Head of caudate nucleus (tissue), 42 donors: ENCODE measurements around the gene FAM229A.
A peak's percentile ranks its signal among the peaks of the same experiment; 100 is the strongest.

ENCODE experiments used
- DNase-seq, 42 donors: peaks; one replicate each; pipeline versions ENCODE4 v3.0.0 to v3.0.0-alpha.2; 2020 to 2021; ENCODE audit warnings: mixed read lengths in 7 of 42
- intact Hi-C: fragments of 100-400 bp; cut with DNase I; formaldehyde crosslinking; loops from one replicate; pipeline ENCODE4 v1.15.0; 2022

FAM229A gene

GRCh38 chr1:32352831-32353383 lies 9.4 kb downstream of the FAM229A start:
- intact Hi-C loops = no loop called here
- no peak for DNase-seq

GRCh38 chr1:32352239-32352745 lies 10.0 kb downstream of the FAM229A start:
- no peak for DNase-seq
- intact Hi-C loops = no loop called here

GRCh38 chr1:32351399-32352238 lies 10.7 kb downstream of the FAM229A start:
- peak; percentile 80 to 97 (median 93) for DNase-seq
- intact Hi-C loops = loop anchor here (2.0 kb wide), 1 partner anchor 43 kb away; the partner anchor contains the start of gene BSDC1

DNA sequence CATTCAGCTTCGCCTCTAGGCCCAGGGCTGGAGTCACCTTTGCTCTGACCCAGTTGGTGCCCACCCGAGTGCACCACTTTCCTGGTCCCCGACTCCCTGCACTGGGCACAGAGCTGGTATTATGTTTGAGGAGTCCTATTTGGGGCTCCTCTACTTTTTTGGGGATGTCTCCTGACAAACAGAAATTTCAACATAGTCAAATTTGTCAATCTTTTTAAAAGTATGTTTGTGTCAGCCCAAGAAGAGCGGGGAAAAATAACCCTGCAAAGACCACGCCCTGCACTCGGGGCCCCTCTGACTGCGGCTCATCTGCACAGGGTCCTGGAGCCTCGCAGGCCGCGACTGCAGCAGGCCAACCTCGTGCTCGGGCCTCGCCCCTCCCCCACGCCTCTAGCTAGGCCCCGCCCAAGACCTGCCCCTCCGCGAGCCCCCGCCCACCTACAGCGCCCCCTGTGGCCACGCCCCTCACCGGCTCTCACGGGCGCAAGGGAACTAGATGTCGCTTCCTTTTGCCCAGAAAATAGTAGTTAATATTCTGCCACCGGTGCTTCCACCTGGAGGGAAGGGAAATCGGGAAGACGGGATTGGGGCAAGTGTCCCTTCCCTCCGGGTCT lies 11.4 kb downstream of the FAM229A start:
- intact Hi-C loops = loop anchor here (2.0 kb wide), 1 partner anchor 44 kb away; the partner anchor contains the start of gene BSDC1
- DNase-seq = peak in 39 of 42 donors; percentile 58 to 89 (median 75)

DNA sequence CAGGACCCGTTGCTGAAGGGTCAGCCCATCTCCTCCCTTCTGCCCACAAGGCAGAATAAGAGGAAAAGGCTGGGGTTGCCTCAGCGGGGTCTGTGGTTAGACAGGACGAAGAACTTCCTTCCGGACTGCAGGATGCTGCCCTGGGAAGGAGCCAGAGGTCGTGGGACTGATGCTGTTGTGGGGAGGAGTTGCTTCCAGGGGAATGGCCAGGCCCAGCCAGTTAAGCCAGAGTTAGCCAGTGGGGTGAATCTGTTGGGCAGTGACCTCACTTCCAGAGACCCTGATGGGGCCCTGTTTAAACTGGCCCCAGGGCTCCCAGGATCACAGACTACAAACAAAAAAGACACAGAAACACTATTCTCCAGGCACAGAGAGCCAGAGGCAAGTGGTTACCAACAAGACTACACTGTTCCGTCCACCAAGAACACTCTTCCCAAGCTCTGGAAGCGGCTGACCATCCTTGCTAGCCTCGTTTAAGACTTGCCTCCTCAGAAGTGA lies 13.0 kb downstream of the FAM229A start:
- DNase-seq = peak in 4 of 42 donors; percentile 23 to 56 (median 40)
- intact Hi-C loops = no loop called here

GRCh38 chr1:32346532-32347157 lies 15.6 kb downstream of the FAM229A start:
- intact Hi-C loops = no loop called here
- DNase-seq = no peak

- DNase-seq = no peak
- intact Hi-C loops = no loop called here
These were observed 16.9 kb downstream of the FAM229A start for GRCh38 chr1:32345289-32345827.

DNA sequence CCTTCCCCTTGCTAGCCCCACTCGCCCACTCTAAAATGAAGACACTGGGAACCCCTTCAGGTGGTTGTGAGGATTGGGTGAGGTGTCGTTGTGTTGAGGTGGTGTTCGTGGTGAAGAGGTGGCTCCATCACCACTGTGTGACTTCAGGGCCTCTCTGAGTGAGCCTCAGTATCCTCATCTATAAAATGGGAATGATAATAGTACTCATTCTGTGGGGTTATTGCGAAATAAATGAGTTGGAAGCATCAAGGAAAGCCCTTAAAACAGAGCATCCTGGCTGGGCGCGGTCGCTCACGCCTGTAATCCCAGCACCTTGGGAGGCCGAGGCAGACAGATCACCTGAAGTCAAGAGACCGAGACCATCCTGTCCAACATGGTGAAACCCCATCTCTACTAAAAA lies 19.6 kb downstream of the FAM229A start:
- intact Hi-C loops = no loop called here
- DNase-seq = no peak

DNA sequence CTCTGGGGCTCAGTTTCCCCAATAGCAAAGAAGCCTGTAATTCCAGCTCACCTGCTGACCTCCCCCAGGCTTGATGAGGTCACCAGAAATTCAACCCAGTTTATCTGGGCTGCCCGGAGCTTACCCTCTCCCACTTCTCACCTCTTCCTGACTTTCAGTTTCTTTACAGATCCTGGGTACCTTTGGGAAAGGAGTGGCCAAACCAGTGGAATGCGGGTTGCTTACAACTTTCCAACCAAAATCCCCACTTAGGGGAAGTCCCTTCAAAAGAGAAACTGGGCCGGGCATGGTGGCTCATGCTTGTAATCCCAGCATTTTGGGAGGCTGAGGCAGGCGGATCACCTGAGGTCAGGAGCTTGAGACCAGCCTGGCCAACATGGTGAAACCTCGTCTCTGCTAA lies 20.3 kb downstream of the FAM229A start:
- no peak for DNase-seq
- intact Hi-C loops = no loop called here

- intact Hi-C loops = no loop called here
These were observed 21.0 kb downstream of the FAM229A start for GRCh38 chr1:32341186-32341757.

GRCh38 chr1:32339363-32339978 lies 22.8 kb downstream of the FAM229A start:
- peak in 1 of 42 donors; percentile 21 for DNase-seq
- intact Hi-C loops = no loop called here

More at GRCh38 chr1:32341186-32341757, 21.0 kb downstream of the FAM229A start:
- peak in 16 of 42 donors; percentile 16 to 79 (median 40) for DNase-seq

- DNase-seq = peak in 3 of 42 donors; percentile 10 to 29 (median 25)
- intact Hi-C loops = no loop called here
These were observed 23.6 kb downstream of the FAM229A start for GRCh38 chr1:32338637-32339145.

DNA sequence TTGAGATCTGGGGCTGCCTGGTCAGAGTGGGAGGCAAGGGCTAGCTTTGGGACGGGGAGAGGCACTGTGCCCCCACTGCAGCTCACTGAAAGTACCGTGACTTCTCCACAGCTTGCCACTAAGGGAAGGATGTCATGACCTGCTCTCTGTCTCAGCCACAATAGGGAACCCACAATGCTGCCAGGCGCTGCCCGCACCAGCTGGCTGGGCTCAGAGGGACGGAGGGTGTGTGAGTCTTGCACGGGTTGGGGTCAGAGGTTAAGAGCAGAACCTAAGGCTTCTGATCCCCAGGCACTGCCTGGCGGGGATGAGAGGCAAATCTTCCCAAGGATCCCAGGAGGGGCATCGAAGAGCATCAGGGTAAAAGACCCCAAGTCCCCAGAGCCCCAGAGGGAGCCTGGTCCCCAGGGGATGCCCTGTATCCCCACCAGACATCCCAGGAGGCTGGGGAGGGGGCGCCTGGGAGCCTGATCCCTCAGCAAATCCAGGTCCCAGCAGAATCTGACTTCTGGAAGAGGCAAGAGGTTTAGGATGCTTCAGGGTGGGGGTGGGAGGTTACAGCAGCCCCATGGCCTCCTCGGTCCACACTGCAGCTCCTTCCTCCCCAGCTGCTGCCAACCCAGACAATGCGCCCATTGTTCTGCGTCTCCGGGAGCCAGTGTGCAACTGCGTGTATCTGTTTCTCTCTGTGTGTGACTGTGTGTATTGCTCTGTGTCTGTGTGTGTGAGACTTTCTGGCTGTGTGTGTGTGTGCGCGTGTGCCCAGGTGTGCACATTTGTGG lies 24.2 kb downstream of the FAM229A start:
- intact Hi-C loops = no loop called here
- peak; percentile 73 to 96 (median 90) for DNase-seq

- intact Hi-C loops = no loop called here
- peak in 10 of 42 donors; percentile 18 to 59 (median 40) for DNase-seq
These were observed 25.2 kb downstream of the FAM229A start for GRCh38 chr1:32336963-32337675.

DNA sequence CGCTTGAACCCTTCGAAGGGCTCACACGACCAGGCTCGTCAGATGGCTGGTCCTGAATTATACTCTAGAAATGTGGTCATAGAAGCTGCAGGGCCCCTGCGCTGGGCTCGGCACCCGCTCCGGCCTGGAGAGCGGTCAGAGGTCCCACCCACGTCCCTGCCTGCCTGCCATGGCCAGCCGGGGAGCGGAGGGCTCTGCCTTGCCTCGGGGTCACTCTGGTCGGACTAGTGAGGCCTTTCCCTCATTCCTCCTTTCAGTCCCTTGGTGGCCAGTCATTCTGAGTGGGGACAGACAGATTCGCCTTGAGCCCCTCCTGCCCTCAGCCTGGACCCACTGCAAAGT lies 25.7 kb downstream of the FAM229A start:
- DNase-seq = peak in 3 of 42 donors; percentile 25 to 54 (median 46)
- intact Hi-C loops = no loop called here

- peak; percentile 71 to 95 (median 88) for DNase-seq
- intact Hi-C loops = no loop called here
These were observed 26.3 kb downstream of the FAM229A start, which contains the start of gene MARCKSL1 for GRCh38 chr1:32335790-32336590. MARCKSL1 (minus strand) TSS chr1:32336233; CDS start chr1:32336033, 200 bp downstream.
